Astrocyte (in vitro differentiated cells and primary cell): ENCODE measurements around the gene DHRS3. TPM values are rescaled to one million over a fixed set of nuclear protein-coding genes. Genes with fewer than 3 reads are reported as not detected.

Experiments
- DNase-seq: peaks from one replicate; pipeline ENCODE4 v3.0.0-alpha.2; 2010; ENCODE audit warnings: low read depth
- FAIRE-seq: peaks from 2 replicates; lab custom pipeline; 2011; peaks lifted over from hg19 to GRCh38; lab: Jason Lieb, UNC
- H2AFZ ChIP-seq: 2 replicates; pipeline ENCODE4 v1.6.0; 2012; ENCODE audit warnings: low read depth, low read length, inconsistent platforms
- H3K27ac ChIP-seq: 2 replicates; pipeline ENCODE4 v1.5.1; 2011; ENCODE audit warnings: low read depth, low read length, inconsistent platforms
- H3K27me3 ChIP-seq: 2 replicates; pipeline ENCODE4 v1.6.0; 2011; ENCODE audit warnings: low read length, inconsistent platforms; ENCODE audit not compliant: insufficient read depth
- H3K36me3 ChIP-seq: 2 replicates; pipeline ENCODE4 v1.5.1; 2011; ENCODE audit warnings: low read length, inconsistent platforms; ENCODE audit not compliant: insufficient read depth
- H3K4me1 ChIP-seq: 2 replicates; pipeline ENCODE4 v1.5.1; 2011; ENCODE audit warnings: low read length, inconsistent platforms; ENCODE audit not compliant: insufficient read depth
- H3K4me2 ChIP-seq: 2 replicates; pipeline ENCODE4 v1.6.0; 2012; ENCODE audit warnings: low read length, inconsistent platforms
- H3K4me3 ChIP-seq: 2 replicates; pipeline ENCODE4 v1.5.1; 2011; ENCODE audit warnings: low read depth, mild to moderate bottlenecking, low read length, inconsistent platforms; ENCODE audit not compliant: insufficient read depth
- H3K79me2 ChIP-seq: 2 replicates; pipeline ENCODE4 v1.6.0; 2012; ENCODE audit warnings: mild to moderate bottlenecking, low read length, inconsistent platforms; ENCODE audit not compliant: insufficient read depth
- H3K9ac ChIP-seq: 2 replicates; pipeline ENCODE4 v1.6.0; 2012; ENCODE audit warnings: mild to moderate bottlenecking, low read length, inconsistent platforms
- H3K9me3 ChIP-seq: 2 replicates; pipeline ENCODE4 v1.5.1; 2012; ENCODE audit warnings: low read depth, mild to moderate bottlenecking, low read length, inconsistent platforms; ENCODE audit not compliant: insufficient read depth
- H4K20me1 ChIP-seq: 2 replicates; pipeline ENCODE4 v1.6.0; 2012; ENCODE audit warnings: low read length, inconsistent platforms; ENCODE audit not compliant: insufficient read depth
- H3K27ac Mint-ChIP-seq: one replicate; pipeline ENCODE4 v1.8.0; 2021; ENCODE audit warnings: mild to moderate bottlenecking, mixed read lengths; ENCODE audit not compliant: unreplicated experiment
- H3K27me3 Mint-ChIP-seq: one replicate; pipeline ENCODE4 v1.8.0; 2021; ENCODE audit warnings: low read depth, mixed read lengths; ENCODE audit not compliant: unreplicated experiment
- H3K36me3 Mint-ChIP-seq: one replicate; pipeline ENCODE4 v1.8.0; 2021; ENCODE audit warnings: low read depth, mixed read lengths; ENCODE audit not compliant: unreplicated experiment
- H3K4me1 Mint-ChIP-seq: one replicate; pipeline ENCODE4 v1.8.0; 2021; ENCODE audit warnings: low read depth, mixed read lengths; ENCODE audit not compliant: unreplicated experiment
- H3K4me3 Mint-ChIP-seq: one replicate; pipeline ENCODE4 v1.8.0; 2021; ENCODE audit warnings: mild to moderate bottlenecking, moderate library complexity, mixed read lengths; ENCODE audit not compliant: unreplicated experiment
- H3K9me3 Mint-ChIP-seq: one replicate; pipeline ENCODE4 v1.8.0; 2021; ENCODE audit warnings: mild to moderate bottlenecking, mixed read lengths; ENCODE audit not compliant: unreplicated experiment
- EZH2 ChIP-seq: IDR thresholded peaks from 2 replicates; pipeline ENCODE4 v1.6.1; 2012; ENCODE audit warnings: mild to moderate bottlenecking, low read length, inconsistent platforms; ENCODE audit not compliant: insufficient read depth
- total RNA-seq: library from RNA; stranded (reverse); gene quantifications from 2 replicates; pipeline ENCODE4 v1.2.1, GENCODE V29; 2021
- TF ChIP-seq, protein P1 (sequence below): IDR thresholded peaks from 2 replicates; pipeline ENCODE4 v1.5.1; 2011; ENCODE audit warnings: low read depth, mild to moderate bottlenecking, inconsistent platforms, low read length, moderate library complexity; ENCODE audit not compliant: insufficient read depth

The DHRS3 gene
- total RNA-seq, 1 donor from 2014 or later: 3.4 TPM

DNA sequence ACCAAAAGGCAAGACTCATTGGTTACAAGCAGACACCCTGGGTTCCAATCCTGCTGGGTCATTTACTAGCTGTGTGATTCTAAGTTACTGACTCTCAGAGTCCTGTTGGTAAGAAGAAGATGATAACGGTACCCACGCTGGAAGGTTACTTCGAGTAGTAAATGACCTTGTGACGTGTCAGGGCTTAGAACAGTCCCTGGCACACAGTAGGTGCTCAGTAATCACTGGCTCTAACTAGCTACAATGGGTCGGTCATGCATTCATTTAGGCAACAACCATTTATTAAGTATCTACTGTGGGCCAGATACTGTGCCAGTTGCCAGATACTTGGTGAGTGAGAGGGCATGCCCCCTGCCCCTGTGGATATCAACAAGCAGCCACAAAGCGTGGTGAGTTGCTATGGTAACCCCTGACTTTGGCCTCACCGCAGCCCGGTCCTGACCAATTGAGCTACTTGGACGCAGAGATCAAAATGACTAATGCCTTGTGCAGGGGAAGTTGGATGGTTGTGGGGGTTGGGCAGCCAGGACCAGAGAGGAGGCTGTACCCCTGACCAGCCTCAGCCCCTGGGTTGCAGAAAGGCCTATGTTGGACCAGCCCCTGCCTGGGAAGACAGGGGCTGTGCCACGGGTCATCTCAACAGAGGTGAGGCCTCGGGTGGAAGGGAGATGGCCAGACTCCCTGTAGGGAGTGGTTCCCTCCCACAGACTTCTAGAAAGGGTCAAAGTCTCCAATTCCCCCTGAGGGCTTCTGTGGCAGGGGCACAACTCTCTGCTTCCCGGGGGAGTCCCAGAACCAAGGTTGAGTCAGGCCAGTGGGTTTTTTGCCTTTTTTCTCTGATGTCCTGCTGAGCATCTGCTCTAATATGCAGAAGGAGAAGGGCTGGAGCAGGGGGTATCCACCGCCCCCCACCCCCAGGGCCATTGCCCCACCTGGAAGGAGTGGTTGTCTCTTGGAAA lies 16.0 kb downstream of the DHRS3 start:
- Mint-ChIP-seq H3K36me3 (no peaks in the 10 kb centered on the region), H3K4me1 (peaks cover 8% of the 10 kb centered on the region), H3K27me3 (peaks cover 54% of the 10 kb centered on the region), H3K4me3 (no peak overlapping the region), H3K27ac (no peak overlapping the region), H3K9me3 (no peaks in the 10 kb centered on the region)
- peaks cover 55% of the 10 kb centered on the region for H3K4me1 ChIP-seq
- FAIRE-seq (no peak), DNase-seq (peak; percentile 90)
- peaks cover 8% of the 10 kb centered on the region for H4K20me1 ChIP-seq
- no peak overlapping the region for H2AFZ ChIP-seq
- no peaks in the 10 kb centered on the region for H3K27me3 ChIP-seq
- H3K27ac ChIP-seq: peak overlapping the region; percentile 61
- peaks cover 2% of the 10 kb centered on the region for H3K36me3 ChIP-seq
- peak overlapping the region; percentile 54 for H3K4me2 ChIP-seq
- no peak overlapping the region for H3K4me3 ChIP-seq
- no peaks in the 10 kb centered on the region for H3K9me3 ChIP-seq
- no peak for TF ChIP-seq EZH2
- H3K9ac ChIP-seq: peak overlapping the region; percentile 32
- H3K79me2 ChIP-seq: peaks cover 63% of the 10 kb centered on the region

DNA sequence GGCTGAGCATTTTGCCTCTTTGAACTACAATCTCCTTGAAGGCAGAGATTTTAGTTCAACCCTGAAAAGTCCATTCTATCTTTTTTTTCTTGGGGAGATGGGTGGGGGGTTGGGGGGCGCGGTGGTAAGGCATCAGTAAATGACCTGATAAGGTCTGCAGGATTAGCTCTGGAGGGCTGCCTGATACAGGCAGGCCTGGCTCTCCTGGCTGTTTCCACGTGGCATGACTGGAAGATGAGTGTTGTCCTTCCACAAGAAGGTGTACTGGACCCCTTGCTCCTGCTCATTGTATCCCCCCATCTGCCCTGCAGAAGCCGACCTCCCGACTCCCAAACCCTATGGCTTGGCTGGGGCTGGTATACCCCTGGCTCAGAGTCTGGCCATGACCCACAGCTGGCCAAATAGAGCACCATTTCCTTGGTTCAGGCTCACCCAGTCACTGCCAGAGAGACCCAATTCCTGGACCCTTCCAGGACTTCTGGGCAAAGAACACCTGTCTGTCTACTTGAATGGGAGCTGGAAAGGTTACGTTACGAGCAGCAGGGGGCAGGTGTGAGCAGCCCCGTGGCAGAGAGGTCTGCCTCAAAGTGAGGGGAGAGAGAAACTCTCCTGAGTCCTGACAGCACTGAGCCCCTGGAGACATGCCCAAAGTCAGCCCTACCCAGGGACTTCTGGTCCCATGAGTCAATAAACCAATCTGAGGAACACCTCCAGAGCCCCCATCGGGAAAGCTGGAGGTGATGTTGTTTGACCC lies 17.0 kb downstream of the DHRS3 start:
- TF ChIP-seq, protein P1, sequence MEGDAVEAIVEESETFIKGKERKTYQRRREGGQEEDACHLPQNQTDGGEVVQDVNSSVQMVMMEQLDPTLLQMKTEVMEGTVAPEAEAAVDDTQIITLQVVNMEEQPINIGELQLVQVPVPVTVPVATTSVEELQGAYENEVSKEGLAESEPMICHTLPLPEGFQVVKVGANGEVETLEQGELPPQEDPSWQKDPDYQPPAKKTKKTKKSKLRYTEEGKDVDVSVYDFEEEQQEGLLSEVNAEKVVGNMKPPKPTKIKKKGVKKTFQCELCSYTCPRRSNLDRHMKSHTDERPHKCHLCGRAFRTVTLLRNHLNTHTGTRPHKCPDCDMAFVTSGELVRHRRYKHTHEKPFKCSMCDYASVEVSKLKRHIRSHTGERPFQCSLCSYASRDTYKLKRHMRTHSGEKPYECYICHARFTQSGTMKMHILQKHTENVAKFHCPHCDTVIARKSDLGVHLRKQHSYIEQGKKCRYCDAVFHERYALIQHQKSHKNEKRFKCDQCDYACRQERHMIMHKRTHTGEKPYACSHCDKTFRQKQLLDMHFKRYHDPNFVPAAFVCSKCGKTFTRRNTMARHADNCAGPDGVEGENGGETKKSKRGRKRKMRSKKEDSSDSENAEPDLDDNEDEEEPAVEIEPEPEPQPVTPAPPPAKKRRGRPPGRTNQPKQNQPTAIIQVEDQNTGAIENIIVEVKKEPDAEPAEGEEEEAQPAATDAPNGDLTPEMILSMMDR: peak; percentile 15
- no peak for TF ChIP-seq EZH2

DNA sequence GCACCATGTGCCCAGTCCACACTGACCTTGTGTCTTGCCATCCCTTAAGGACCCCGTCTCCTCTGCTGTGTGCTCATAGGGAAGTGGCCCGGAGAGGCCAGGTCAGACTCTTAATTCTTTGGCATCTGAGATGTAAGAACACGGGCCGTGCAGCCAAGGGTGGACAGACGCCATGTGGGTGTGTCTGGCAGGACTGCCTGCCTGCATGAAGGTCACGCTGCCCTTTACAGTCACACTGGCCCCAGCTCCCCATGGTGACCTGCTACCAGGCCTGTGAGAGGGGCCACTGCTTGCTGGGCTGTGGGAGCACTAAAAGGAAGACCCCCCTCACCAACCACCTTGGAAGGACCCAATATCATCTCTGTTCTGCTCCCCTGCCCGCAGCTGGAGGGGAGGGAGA lies 17.7 kb downstream of the DHRS3 start:
- Histone ChIP-seq H3K79me2 (peaks cover 56% of the 10 kb centered on the region), H2AFZ (no peak overlapping the region), H4K20me1 (peaks cover 8% of the 10 kb centered on the region), H3K4me2 (no peak overlapping the region), H3K27me3 (no peaks in the 10 kb centered on the region), H3K9me3 (no peaks in the 10 kb centered on the region), H3K36me3 (peaks cover 2% of the 10 kb centered on the region), H3K27ac (no peak overlapping the region), H3K9ac (no peak overlapping the region), H3K4me3 (no peak overlapping the region), H3K4me1 (peaks cover 71% of the 10 kb centered on the region)
- H3K4me1 Mint-ChIP-seq: peaks cover 8% of the 10 kb centered on the region
- no peaks in the 10 kb centered on the region for H3K36me3 Mint-ChIP-seq
- DNase-seq (no peak), FAIRE-seq (no peak)
- H3K27me3 Mint-ChIP-seq: peaks cover 56% of the 10 kb centered on the region
- no peak overlapping the region for H3K4me3 Mint-ChIP-seq
- TF ChIP-seq, protein P1: no peak
- no peak for TF ChIP-seq EZH2
- no peaks in the 10 kb centered on the region for H3K9me3 Mint-ChIP-seq
- H3K27ac Mint-ChIP-seq: no peak overlapping the region

More for the DNA sequence above, 17.0 kb downstream of the DHRS3 start:
- peaks cover 60% of the 10 kb centered on the region for H3K79me2 ChIP-seq
- H3K4me2 ChIP-seq: peak overlapping the region; percentile 54
- Mint-ChIP-seq H3K36me3 (no peaks in the 10 kb centered on the region), H3K27ac (peak overlapping the region; percentile 7), H3K4me3 (no peak overlapping the region), H3K27me3 (peaks cover 56% of the 10 kb centered on the region), H3K4me1 (peaks cover 8% of the 10 kb centered on the region), H3K9me3 (no peaks in the 10 kb centered on the region)
- DNase-seq: no peak
- H3K4me1 ChIP-seq: peaks cover 64% of the 10 kb centered on the region
- no peak overlapping the region for H3K9ac ChIP-seq
- no peaks in the 10 kb centered on the region for H3K9me3 ChIP-seq
- H3K27me3 ChIP-seq: no peaks in the 10 kb centered on the region
- H2AFZ ChIP-seq: no peak overlapping the region
- no peak for FAIRE-seq
- peaks cover 8% of the 10 kb centered on the region for H4K20me1 ChIP-seq
- H3K36me3 ChIP-seq: peaks cover 2% of the 10 kb centered on the region
- H3K27ac ChIP-seq: peak overlapping the region; percentile 61
- H3K4me3 ChIP-seq: no peak overlapping the region
